ENCODE measurements around the gene RAI1.

Gene RAI1

DNA sequence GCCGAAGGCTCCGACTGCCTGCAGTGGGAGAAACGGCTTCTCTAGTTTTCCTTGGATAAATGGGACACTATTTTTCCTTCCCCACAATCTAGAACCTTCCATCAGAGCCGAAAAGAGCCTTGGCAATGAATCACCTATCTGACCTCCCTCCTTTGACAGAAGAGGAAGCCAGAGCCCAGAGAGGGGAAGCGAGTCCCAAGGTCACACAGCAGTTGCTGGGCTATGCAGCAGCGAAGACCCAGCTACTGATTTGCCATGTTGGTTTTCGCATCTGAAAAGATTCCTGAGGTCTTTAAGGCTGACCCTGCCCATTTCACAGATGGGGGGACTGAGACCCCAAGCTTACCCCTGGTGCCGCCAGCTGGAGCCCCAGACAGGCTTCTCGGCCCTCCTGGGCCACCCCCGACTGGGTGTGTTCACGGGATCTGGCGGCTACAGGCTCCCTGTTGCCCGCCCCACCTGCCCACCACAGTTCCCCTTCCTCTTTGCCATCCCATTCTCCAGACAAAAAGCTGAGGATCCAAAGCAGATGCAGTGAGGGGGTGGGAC, 45.9 kb downstream of the RAI1 start:
- DNase-seq (ENCODE audit: insufficient read length, low spot score) (no peak), FAIRE-seq (no peak)
- no peak for TF ChIP-seq POLR2A (IDR thresholded peaks at IDR 0.05; ENCODE audit: low read depth, low read length)

DNA sequence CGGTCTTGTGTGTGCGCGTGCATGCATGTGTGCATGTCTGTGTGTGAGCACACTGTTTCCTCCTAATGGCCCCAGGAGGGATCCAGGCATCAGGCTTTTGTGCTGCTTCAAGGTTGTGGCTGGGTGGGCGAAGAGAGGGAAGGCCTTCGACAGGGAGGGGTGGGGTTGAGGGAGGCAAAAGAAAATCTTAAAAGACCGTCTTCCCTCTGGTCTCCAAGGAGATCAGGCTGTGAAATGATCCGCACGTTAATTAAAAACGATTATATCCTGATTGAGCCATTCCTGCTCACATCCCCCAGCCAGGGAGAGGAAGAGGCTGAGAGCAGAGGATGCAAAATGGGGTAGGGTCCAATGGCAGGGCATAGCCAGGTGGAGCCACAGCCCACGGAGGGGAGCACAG, 46.9 kb downstream of the RAI1 start:
- no peak for FAIRE-seq
- no peak for TF ChIP-seq POLR2A (IDR thresholded peaks at IDR 0.05; ENCODE audit: low read depth, low read length)
- DNase-seq (ENCODE audit: insufficient read length, low spot score), result no peak

GRCh38 chr17:17728550-17729251, 47.4 kb downstream of the RAI1 start:
- FAIRE-seq (peak; percentile 6), DNase-seq (ENCODE audit: insufficient read length, low spot score) (peak; percentile 98)
- no peak for TF ChIP-seq POLR2A (IDR thresholded peaks at IDR 0.05; ENCODE audit: low read depth, low read length)

- TF ChIP-seq POLR2A (IDR thresholded peaks at IDR 0.05; ENCODE audit: low read depth, low read length), result no peak
- FAIRE-seq, result no peak
- DNase-seq (ENCODE audit: insufficient read length, low spot score), result no peak
Measured at GRCh38 chr17:17729620-17730249, 48.5 kb downstream of the RAI1 start.

GRCh38 chr17:17730250-17730935, 49.1 kb downstream of the RAI1 start:
- DNase-seq (ENCODE audit: insufficient read length, low spot score), result no peak
- no peak for FAIRE-seq
- no peak for TF ChIP-seq POLR2A (IDR thresholded peaks at IDR 0.05; ENCODE audit: low read depth, low read length)

GRCh38 chr17:17732444-17732843, 51.2 kb downstream of the RAI1 start:
- no peak for TF ChIP-seq POLR2A (IDR thresholded peaks at IDR 0.05; ENCODE audit: low read depth, low read length)
- FAIRE-seq (no peak), DNase-seq (ENCODE audit: insufficient read length, low spot score) (no peak)

DNA sequence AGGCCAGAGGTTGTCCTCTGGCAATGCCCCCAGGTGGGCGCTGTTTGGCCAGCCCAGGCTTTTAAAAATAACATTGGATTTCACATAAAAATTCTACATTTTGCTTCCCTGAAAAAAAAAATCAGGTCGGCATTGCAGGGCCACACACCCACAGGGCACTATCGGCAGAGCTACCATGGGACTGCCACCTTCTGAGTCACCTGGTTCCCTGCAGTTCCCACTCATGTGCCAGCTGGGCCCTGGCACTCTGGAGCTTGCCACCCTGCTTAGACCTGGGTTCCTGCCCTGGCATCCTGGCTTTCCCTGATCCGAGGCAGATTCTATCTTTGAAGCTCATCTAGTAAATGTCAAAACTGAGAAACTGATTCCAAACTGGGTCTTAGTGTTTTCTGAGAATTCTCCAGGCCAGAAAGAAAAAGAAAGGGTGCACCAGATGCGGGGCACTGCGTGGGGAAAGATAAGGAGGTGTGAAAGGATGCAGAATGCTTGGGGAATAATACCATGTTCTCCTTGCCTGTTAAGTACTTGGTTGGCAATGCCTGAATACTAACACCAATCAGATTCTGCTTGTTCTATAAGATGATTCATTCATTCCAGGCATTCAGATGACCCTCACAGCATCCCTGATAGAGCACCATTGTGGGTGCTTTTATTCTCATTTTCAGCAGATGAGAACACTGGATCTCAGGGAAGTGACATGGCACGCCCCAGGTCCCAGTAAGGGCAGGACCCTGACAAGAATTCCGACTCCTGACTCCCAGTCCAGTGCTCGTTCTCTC, 51.8 kb downstream of the RAI1 start:
- DNase-seq (ENCODE audit: insufficient read length, low spot score), result peak; percentile 97
- FAIRE-seq, result peak; percentile 27
- no peak for TF ChIP-seq POLR2A (IDR thresholded peaks at IDR 0.05; ENCODE audit: low read depth, low read length)

DNA sequence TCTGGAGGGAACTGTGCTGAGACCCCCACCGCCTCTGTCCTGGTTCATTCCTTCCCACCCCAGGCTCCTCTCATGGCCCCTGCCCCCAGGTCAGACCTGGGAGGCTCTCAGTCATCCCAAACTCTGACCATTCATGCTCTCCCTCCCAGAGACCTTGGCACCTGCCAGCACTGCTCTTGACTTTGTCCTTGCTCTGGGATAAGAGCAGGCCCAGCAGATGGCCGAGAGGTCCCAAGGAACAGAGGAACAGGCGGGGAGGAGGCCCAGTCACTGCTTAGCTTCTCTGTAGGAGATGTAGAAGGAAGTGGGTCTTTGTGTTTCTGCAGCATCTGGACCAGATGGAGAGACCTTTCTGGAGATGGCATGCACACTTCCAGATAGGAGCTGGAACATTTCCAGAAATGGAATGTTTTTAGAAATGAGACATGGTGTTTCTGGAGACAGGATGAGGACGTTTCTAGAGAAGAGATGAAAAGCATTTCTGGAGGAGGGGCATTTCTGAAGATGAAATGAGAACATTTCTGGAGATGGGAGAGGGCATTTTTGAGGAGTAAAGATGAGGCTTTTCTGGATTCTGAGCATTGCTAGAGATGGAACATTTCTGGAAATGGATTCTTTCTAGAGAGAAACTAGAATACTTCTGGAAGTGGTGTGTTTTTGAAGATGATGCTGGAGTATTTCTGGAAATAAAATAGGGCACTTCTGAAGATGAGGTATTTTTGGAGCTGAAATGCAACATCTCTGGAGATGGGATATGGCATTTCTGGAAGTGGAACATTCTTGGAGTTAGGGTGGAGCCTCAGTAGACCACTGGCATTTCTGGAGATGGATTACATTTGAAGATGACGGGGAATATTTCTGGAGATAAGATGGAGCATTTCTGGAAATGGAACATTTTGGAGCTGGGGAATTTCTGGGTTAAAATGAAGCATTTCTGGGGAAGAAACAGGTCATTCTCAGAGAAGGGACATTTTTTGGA, 55.2 kb downstream of the RAI1 start:
- FAIRE-seq (no peak), DNase-seq (ENCODE audit: insufficient read length, low spot score) (no peak)
- TF ChIP-seq POLR2A (IDR thresholded peaks at IDR 0.05; ENCODE audit: low read depth, low read length), result no peak

DNA sequence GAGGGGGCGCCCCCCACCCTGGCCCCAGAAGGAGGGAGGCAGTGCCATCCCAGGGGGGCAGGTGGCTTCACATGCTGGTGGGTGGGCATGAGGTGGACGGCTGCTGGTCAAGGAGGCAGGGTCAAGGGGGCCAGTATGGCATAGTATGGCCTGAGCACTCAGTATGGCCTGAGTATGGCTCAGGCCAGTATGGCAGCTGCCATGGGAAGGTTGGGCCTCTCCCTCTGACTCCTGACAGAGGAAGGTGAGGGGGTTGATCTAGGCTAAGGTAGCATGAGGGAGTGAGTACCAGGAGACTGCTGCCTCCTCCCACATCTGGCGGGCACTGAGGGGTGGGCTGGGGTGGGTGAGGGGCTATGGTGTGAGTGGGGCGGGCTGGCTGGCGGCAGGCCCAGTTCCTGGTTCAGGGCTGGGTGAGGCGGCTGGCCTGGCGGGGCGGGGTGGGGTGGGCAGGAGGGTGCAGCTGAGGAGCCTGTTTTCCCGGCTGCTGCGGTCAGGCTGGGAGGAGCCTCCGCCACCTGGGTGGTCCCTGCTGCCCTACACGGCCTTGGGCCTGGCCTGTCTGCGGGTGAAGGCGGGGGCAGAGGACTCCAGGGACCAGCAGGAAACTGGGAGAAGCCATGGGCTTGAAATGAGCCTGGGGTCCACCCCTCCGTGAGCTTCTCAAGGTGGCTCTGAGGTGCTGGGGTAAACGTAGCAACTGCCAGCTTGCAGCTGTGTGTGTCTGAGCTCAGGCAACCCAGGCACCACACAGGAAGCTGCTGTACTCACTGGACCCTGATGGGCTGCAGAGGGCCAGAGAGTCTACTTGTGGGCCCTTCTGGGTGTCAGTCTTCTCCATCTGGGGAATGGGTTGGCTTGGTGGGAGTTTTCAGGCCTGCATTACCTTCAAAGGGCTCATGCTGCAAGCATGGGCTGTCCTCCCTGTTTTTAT, 57.0 kb downstream of the RAI1 start:
- FAIRE-seq, result no peak
- TF ChIP-seq POLR2A (IDR thresholded peaks at IDR 0.05; ENCODE audit: low read depth, low read length), result no peak
- no peak for DNase-seq (ENCODE audit: insufficient read length, low spot score)

GRCh38 chr17:17738901-17739300, 57.6 kb downstream of the RAI1 start:
- no peak for TF ChIP-seq POLR2A (IDR thresholded peaks at IDR 0.05; ENCODE audit: low read depth, low read length)
- DNase-seq (ENCODE audit: insufficient read length, low spot score), result no peak
- FAIRE-seq, result no peak

GRCh38 chr17:17739388-17740066, 58.3 kb downstream of the RAI1 start:
- FAIRE-seq, result peak; percentile 20
- DNase-seq (ENCODE audit: insufficient read length, low spot score), result peak; percentile 96
- peak; percentile 26; the same call in 1 of the 2 replicates for TF ChIP-seq POLR2A (IDR thresholded peaks at IDR 0.05; ENCODE audit: low read depth, low read length)
